ENCODE data around the gene MFSD1.

GRCh38 chr3:158809642-158810041 is 7.8 kb downstream of the MFSD1 start:
- no peak for TF ChIP-seq CTCF (conservative IDR thresholded peaks at IDR 0.05; ENCODE audit: low read length)
- no peak for TF ChIP-seq EZH2phosphoT487 (IDR thresholded peaks at IDR 0.05; ENCODE audit: borderline replicate concordance, low read depth, low read length)
